Measurements from ENCODE around the gene GPD1. TPM values are rescaled to one million over a fixed set of nuclear protein-coding genes. Genes with fewer than 3 reads are reported as not detected.

GPD1 gene
- total RNA-seq, 6 experiments from 2014 or later: 43.6 to 210 (median 110) TPM

DNA sequence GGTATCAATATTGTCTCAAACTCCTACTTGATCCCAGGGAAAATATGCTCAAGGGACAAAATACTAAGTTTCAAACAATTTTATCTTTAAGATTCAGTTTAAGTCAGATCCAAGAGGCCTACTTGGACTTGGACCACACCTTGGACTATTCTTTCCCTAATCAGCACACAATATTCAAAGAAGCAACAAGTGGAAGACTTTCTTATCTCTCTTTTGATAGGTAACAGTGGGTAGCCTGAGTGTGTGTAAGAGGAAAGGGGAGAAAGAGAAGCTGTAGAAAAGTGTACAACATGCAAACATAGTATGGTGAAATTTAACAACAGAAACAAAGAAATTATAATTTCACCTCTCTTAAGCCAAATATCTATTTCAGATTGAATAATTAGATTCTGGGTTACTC lies 56.8 kb downstream of the GPD1 start:
- DNase-seq: no peak
- H3K4me3 ChIP-seq: no peak overlapping the region
- H3K27me3 ChIP-seq: no peaks in the 10 kb centered on the region
- H3K4me1 ChIP-seq: no peaks in the 10 kb centered on the region
- no peak overlapping the region for H3K27ac ChIP-seq
- no peaks in the 10 kb centered on the region for H3K36me3 ChIP-seq
- TF ChIP-seq, protein P1, sequence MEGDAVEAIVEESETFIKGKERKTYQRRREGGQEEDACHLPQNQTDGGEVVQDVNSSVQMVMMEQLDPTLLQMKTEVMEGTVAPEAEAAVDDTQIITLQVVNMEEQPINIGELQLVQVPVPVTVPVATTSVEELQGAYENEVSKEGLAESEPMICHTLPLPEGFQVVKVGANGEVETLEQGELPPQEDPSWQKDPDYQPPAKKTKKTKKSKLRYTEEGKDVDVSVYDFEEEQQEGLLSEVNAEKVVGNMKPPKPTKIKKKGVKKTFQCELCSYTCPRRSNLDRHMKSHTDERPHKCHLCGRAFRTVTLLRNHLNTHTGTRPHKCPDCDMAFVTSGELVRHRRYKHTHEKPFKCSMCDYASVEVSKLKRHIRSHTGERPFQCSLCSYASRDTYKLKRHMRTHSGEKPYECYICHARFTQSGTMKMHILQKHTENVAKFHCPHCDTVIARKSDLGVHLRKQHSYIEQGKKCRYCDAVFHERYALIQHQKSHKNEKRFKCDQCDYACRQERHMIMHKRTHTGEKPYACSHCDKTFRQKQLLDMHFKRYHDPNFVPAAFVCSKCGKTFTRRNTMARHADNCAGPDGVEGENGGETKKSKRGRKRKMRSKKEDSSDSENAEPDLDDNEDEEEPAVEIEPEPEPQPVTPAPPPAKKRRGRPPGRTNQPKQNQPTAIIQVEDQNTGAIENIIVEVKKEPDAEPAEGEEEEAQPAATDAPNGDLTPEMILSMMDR (IDR thresholded peaks at IDR 0.05): no peak
- TF ChIP-seq POLR2A (IDR thresholded peaks at IDR 0.05): no peak
- no peak for ATAC-seq
- no peaks in the 10 kb centered on the region for H3K9me3 ChIP-seq
- intact Hi-C loops (cut with DNase I): no loop called here

Other genes starting within 250 kb of the GPD1 start
- under 1 TPM in 1 of 6 experiments, not detected in 5; 0.16 TPM for gene FAIM2, start 200.1 kb upstream of the GPD1 start, total RNA-seq
- gene AQP2, start 153.3 kb upstream of the GPD1 start, total RNA-seq: not detected
- not detected for gene AQP5, start 142.1 kb upstream of the GPD1 start, total RNA-seq
- under 1 TPM in 2 of 6 experiments, not detected in 4; 0.31 to 0.34 TPM for gene AQP6, start 131.1 kb upstream of the GPD1 start, total RNA-seq
- gene RACGAP1, start 78.5 kb upstream of the GPD1 start, total RNA-seq: 1 to 10 TPM; 2.8 to 5.4 (median 4.2) TPM
- gene ASIC1, start 46.4 kb upstream of the GPD1 start, total RNA-seq: under 1 TPM in 4 of 6 experiments, not detected in 2; 0.07 to 0.19 (median 0.15) TPM
- gene SMARCD1, start 18.7 kb upstream of the GPD1 start, total RNA-seq: 10 to 100 TPM; 13.3 to 35.0 (median 16.4) TPM
- gene COX14, start 8.2 kb downstream of the GPD1 start, total RNA-seq: 10 to 100 TPM; 37.7 to 67.5 (median 50.6) TPM
- gene CERS5, start 63.4 kb downstream of the GPD1 start, total RNA-seq: 10 to 100 TPM in 2 of 6 experiments, 1 to 10 TPM in 4; 5.0 to 12.0 (median 8.0) TPM
- gene LIMA1, start 179.5 kb downstream of the GPD1 start, total RNA-seq: 10 to 100 TPM in 5 of 6 experiments, 1 to 10 TPM in 1; 7.3 to 21.9 (median 13.1) TPM

Data from right lobe of liver (tissue), 6 donors.